H1 (cell line): ENCODE results near the gene YWHAG. TPM values are rescaled to one million over a fixed set of nuclear protein-coding genes. Genes with fewer than 3 reads are reported as not detected.

Source experiments
- CBX5 ChIP-seq: fragments of 300-800, 300-1000 bp; sonication (generic); IDR thresholded peaks from 2 replicates; pipeline ENCODE4 v1.7.1; 2016; ENCODE audit warnings: antibody characterized with exemption, low read length, low read depth
- EP300 ChIP-seq, 2 experiments: IDR thresholded peaks; 1 replicate in 1 of 2; 2 replicates in 1 of 2; pipeline ENCODE4 v1.6.1; 2011 to 2012; ENCODE audit warnings: low read depth in 2 of 2, low read length in 2 of 2, mild to moderate bottlenecking in 2 of 2, borderline replicate concordance in 1 of 2, inconsistent platforms in 1 of 2, moderate library complexity in 1 of 2
- EZH2 ChIP-seq: fragments of 200-600 bp; sonication (generic); IDR thresholded peaks from 2 replicates; pipeline ENCODE4 v1.7.1; 2012; ENCODE audit warnings: low read depth, mild to moderate bottlenecking, moderate library complexity, low read length, inconsistent platforms; ENCODE audit not compliant: severe bottlenecking
- GABPA ChIP-seq: IDR thresholded peaks from 2 replicates; pipeline ENCODE4 v1.6.1; 2011; ENCODE audit warnings: mild to moderate bottlenecking, low read length, moderate library complexity, borderline replicate concordance; ENCODE audit not compliant: insufficient read depth
- HDAC2 ChIP-seq, 2 experiments: fragments of 300-600 bp in 1 of 2; sonication (generic) in 1 of 2; IDR thresholded peaks; 2 replicates each; pipeline ENCODE4 v1.6.1; 2011 to 2012; ENCODE audit warnings: low read depth in 2 of 2, low read length in 2 of 2, mild to moderate bottlenecking in 2 of 2, moderate library complexity in 2 of 2, borderline replicate concordance in 1 of 2, inconsistent platforms in 1 of 2
- TBP ChIP-seq: IDR thresholded peaks from 2 replicates; pipeline ENCODE4 v1.6.1; 2011; ENCODE audit warnings: low read depth, low read length, improper control_type of control experiment
- TCF12 ChIP-seq: IDR thresholded peaks from 2 replicates; pipeline ENCODE4 v1.6.1; 2011; ENCODE audit warnings: low read depth, mild to moderate bottlenecking, low read length
- polyA plus RNA-seq, 7 experiments: library from polyadenylated mRNA; depleted of rRNA in 3 of 7; stranded (reverse) in 5 of 7; unstranded in 2 of 7; fragments of >200 nt in 5 of 7; fragments of 200-250 nt in 2 of 7; gene quantifications; 1 replicate in 5 of 7; 2 replicates in 1 of 7; 4 replicates in 1 of 7; pipeline versions ENCODE4 v1.2.1 to v1.2.3, GENCODE V29; 2011 to 2013; ENCODE audit warnings: missing spikeins in 2 of 7, mixed read lengths in 2 of 7
- total RNA-seq: library from RNA; stranded (reverse); fragmentation: NEBNext Ultra II Directional; extraction: Animal tissue kit (Norgen Biotek cat#: 25700); gene quantifications from 2 replicates; pipeline ENCODE4 v1.2.1, GENCODE V29; 2021
- TF ChIP-seq, protein P1 (sequence below): IDR thresholded peaks from 2 replicates; pipeline ENCODE4 v1.6.1; 2012; ENCODE audit warnings: inconsistent platforms
- TF ChIP-seq, protein P2 (sequence below): fragments of 300-600 bp; sonication (generic); IDR thresholded peaks from 2 replicates; pipeline ENCODE4 v1.7.1; 2012; ENCODE audit warnings: low read length, moderate library complexity, mild to moderate bottlenecking, inconsistent platforms; ENCODE audit not compliant: insufficient replicate concordance

Gene YWHAG
- total and polyA plus RNA-seq, 2 of the 8 experiments (the other 6 are each of a cell fraction or from before 2014, with no cell fraction given) = 57.2 to 241 TPM

DNA sequence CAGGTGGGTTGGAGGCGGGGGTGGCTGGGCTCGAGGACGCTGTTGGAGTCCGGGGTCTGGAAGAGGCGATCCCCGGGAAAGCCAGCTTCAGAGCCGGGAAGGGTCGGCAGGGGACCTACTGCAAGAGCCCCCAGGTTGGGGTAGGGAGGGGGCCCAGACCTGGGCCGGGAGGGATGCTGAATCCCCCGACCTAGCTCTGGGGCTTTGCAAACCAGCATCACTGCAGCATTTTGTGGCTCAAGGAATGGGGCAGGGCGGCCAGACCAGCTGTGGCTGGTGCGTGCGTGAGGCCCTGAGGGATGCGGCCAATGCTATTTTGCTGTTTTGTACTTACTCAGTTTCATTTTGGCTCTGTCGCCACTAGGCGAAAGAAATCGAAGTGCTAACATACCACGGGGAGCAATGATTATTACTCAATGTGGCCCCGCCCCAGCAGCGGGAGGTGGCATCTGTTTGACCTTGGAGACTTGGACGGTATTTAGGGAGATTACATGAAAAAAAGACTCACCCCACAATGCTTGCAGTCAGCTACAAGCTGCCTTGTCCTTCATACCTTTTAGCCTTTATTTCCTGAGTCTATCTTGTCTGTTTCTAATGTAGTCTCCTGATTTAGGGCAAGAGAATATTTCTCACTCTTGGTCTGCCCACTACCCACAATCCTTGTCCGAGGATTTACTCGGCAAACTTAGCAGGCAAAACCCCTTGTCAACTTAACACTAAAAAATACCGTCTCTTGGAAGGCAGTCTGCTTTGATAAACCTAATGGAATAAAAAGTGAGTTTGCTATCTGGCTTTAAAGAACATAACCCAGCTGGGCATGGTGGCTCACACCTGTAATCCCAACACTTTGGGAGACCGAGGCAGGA lies 40.1 kb downstream of the YWHAG start (continued):
- TF ChIP-seq CBX5 (no peak), GABPA (no peak), TBP (no peak), TCF12 (no peak), HDAC2 (IDR thresholded peaks at IDR 0.05; ENCODE audit: borderline replicate concordance in 1 of 2, low read depth in 2 of 2, low read length in 2 of 2) (no peak), EP300 (IDR thresholded peaks at IDR 0.05; ENCODE audit: borderline replicate concordance in 1 of 2, low read depth in 2 of 2, low read length in 2 of 2) (no peak), EZH2 (no peak)
- TF ChIP-seq, protein P1, sequence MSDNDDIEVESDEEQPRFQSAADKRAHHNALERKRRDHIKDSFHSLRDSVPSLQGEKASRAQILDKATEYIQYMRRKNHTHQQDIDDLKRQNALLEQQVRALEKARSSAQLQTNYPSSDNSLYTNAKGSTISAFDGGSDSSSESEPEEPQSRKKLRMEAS = no peak
- TF ChIP-seq, protein P2, sequence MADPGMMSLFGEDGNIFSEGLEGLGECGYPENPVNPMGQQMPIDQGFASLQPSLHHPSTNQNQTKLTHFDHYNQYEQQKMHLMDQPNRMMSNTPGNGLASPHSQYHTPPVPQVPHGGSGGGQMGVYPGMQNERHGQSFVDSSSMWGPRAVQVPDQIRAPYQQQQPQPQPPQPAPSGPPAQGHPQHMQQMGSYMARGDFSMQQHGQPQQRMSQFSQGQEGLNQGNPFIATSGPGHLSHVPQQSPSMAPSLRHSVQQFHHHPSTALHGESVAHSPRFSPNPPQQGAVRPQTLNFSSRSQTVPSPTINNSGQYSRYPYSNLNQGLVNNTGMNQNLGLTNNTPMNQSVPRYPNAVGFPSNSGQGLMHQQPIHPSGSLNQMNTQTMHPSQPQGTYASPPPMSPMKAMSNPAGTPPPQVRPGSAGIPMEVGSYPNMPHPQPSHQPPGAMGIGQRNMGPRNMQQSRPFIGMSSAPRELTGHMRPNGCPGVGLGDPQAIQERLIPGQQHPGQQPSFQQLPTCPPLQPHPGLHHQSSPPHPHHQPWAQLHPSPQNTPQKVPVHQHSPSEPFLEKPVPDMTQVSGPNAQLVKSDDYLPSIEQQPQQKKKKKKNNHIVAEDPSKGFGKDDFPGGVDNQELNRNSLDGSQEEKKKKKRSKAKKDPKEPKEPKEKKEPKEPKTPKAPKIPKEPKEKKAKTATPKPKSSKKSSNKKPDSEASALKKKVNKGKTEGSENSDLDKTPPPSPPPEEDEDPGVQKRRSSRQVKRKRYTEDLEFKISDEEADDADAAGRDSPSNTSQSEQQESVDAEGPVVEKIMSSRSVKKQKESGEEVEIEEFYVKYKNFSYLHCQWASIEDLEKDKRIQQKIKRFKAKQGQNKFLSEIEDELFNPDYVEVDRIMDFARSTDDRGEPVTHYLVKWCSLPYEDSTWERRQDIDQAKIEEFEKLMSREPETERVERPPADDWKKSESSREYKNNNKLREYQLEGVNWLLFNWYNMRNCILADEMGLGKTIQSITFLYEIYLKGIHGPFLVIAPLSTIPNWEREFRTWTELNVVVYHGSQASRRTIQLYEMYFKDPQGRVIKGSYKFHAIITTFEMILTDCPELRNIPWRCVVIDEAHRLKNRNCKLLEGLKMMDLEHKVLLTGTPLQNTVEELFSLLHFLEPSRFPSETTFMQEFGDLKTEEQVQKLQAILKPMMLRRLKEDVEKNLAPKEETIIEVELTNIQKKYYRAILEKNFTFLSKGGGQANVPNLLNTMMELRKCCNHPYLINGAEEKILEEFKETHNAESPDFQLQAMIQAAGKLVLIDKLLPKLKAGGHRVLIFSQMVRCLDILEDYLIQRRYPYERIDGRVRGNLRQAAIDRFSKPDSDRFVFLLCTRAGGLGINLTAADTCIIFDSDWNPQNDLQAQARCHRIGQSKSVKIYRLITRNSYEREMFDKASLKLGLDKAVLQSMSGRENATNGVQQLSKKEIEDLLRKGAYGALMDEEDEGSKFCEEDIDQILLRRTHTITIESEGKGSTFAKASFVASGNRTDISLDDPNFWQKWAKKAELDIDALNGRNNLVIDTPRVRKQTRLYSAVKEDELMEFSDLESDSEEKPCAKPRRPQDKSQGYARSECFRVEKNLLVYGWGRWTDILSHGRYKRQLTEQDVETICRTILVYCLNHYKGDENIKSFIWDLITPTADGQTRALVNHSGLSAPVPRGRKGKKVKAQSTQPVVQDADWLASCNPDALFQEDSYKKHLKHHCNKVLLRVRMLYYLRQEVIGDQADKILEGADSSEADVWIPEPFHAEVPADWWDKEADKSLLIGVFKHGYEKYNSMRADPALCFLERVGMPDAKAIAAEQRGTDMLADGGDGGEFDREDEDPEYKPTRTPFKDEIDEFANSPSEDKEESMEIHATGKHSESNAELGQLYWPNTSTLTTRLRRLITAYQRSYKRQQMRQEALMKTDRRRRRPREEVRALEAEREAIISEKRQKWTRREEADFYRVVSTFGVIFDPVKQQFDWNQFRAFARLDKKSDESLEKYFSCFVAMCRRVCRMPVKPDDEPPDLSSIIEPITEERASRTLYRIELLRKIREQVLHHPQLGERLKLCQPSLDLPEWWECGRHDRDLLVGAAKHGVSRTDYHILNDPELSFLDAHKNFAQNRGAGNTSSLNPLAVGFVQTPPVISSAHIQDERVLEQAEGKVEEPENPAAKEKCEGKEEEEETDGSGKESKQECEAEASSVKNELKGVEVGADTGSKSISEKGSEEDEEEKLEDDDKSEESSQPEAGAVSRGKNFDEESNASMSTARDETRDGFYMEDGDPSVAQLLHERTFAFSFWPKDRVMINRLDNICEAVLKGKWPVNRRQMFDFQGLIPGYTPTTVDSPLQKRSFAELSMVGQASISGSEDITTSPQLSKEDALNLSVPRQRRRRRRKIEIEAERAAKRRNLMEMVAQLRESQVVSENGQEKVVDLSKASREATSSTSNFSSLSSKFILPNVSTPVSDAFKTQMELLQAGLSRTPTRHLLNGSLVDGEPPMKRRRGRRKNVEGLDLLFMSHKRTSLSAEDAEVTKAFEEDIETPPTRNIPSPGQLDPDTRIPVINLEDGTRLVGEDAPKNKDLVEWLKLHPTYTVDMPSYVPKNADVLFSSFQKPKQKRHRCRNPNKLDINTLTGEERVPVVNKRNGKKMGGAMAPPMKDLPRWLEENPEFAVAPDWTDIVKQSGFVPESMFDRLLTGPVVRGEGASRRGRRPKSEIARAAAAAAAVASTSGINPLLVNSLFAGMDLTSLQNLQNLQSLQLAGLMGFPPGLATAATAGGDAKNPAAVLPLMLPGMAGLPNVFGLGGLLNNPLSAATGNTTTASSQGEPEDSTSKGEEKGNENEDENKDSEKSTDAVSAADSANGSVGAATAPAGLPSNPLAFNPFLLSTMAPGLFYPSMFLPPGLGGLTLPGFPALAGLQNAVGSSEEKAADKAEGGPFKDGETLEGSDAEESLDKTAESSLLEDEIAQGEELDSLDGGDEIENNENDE = no peak
